GM23338 (cell line): ENCODE data around the gene CEACAM19. TPM values are rescaled to one million over a fixed set of nuclear protein-coding genes. Genes with fewer than 3 reads are reported as not detected.
A peak's percentile ranks its signal among the peaks of the same experiment; 100 is the strongest.
"Not testable (repeated sequence)": the region's sequence is repeated elsewhere in the genome, so short reads cannot be mapped to it uniquely, and the experiment has no call there.

ENCODE experiments used
- ATAC-seq: fragments of 200-7000 bp; cut with Tn5 transposase; 3 replicates; pipeline ENCODE4 v1.9.1; 2020
- DNase-seq: peaks from one replicate; pipeline ENCODE4 v3.0.0-alpha.2; 2015; ENCODE audit warnings: low spot score
- H2AFZ ChIP-seq: fragments of 200-600 bp; sonication (generic); 2 replicates; pipeline ENCODE4 v1.8.0; 2016; ENCODE audit warnings: antibody characterized with exemption, mild to moderate bottlenecking, moderate library complexity
- H3F3A ChIP-seq: fragments of 200-600 bp; sonication (generic); replicated peaks from 2 replicates; pipeline ENCODE4 v1.8.0; 2017; ENCODE audit warnings: antibody characterized with exemption, mixed run types, low read depth
- H3K27ac ChIP-seq: fragments of 200-600 bp; sonication (generic); 2 replicates; pipeline ENCODE4 v1.6.1; 2016; ENCODE audit warnings: low read depth
- H3K27me3 ChIP-seq: fragments of 200-600 bp; sonication (generic); 2 replicates; pipeline ENCODE4 v1.8.0; 2016; ENCODE audit warnings: mild to moderate bottlenecking, mixed run types, moderate library complexity; ENCODE audit not compliant: insufficient read depth
- H3K36me3 ChIP-seq: fragments of 200-600 bp; sonication (generic); 2 replicates; pipeline ENCODE4 v1.8.0; 2016; ENCODE audit warnings: mild to moderate bottlenecking; ENCODE audit not compliant: insufficient read depth
- H3K4me1 ChIP-seq: fragments of 200-600 bp; sonication (generic); 2 replicates; pipeline ENCODE4 v1.8.0; 2016; ENCODE audit warnings: mild to moderate bottlenecking, moderate library complexity; ENCODE audit not compliant: insufficient read depth
- H3K4me2 ChIP-seq: fragments of 200-600 bp; sonication (generic); 2 replicates; pipeline ENCODE4 v1.7.1; 2017; ENCODE audit warnings: mixed run types
- H3K4me3 ChIP-seq: fragments of 200-600 bp; sonication (generic); 2 replicates; pipeline ENCODE4 v1.6.1; 2016; ENCODE audit warnings: mixed run types
- H3K79me2 ChIP-seq: fragments of 200-600 bp; sonication (generic); replicated peaks from 2 replicates; pipeline ENCODE4 v1.8.0; 2017; ENCODE audit warnings: mild to moderate bottlenecking; ENCODE audit not compliant: insufficient read depth
- H3K9me2 ChIP-seq: fragments of 200-600 bp; sonication (generic); 2 replicates; pipeline ENCODE4 v1.8.0; 2017; ENCODE audit not compliant: insufficient read depth
- H4K20me1 ChIP-seq: fragments of 200-600 bp; sonication (generic); replicated peaks from 2 replicates; pipeline ENCODE4 v1.8.0; 2017; ENCODE audit warnings: mild to moderate bottlenecking; ENCODE audit not compliant: insufficient read depth
- H3K27ac Mint-ChIP-seq: 2 replicates; pipeline ENCODE4 v1.8.0; 2020; ENCODE audit warnings: inconsistent platforms, mild to moderate bottlenecking, moderate library complexity, mixed read lengths
- H3K27me3 Mint-ChIP-seq: 3 replicates; pipeline ENCODE4 v1.8.0; 2022; ENCODE audit warnings: low read depth, mild to moderate bottlenecking, moderate library complexity, mixed read lengths, inconsistent platforms; ENCODE audit not compliant: insufficient read depth, poor library complexity
- H3K36me3 Mint-ChIP-seq: 3 replicates; pipeline ENCODE4 v1.8.0; 2021; ENCODE audit warnings: low read depth, mild to moderate bottlenecking, inconsistent platforms, moderate library complexity, mixed read lengths
- H3K4me1 Mint-ChIP-seq: 3 replicates; pipeline ENCODE4 v1.8.0; 2020; ENCODE audit warnings: mild to moderate bottlenecking, inconsistent platforms, mixed read lengths
- H3K4me3 Mint-ChIP-seq: 3 replicates; pipeline ENCODE4 v1.8.0; 2021; ENCODE audit warnings: moderate library complexity, mild to moderate bottlenecking, inconsistent platforms, mixed read lengths
- H3K9me3 Mint-ChIP-seq: 3 replicates; pipeline ENCODE4 v1.8.0; 2020; ENCODE audit warnings: moderate library complexity, mild to moderate bottlenecking, inconsistent platforms, mixed read lengths
- CREB1 ChIP-seq: fragments of 250-450 bp; sonication (Bioruptor Pico); IDR thresholded peaks from 2 replicates; pipeline ENCODE4 v1.5.0; 2020; ENCODE audit warnings: low read depth, mild to moderate bottlenecking, moderate library complexity
- CTCF ChIP-seq, 2 experiments: fragments of 200-600 bp in 1 of 2; sonication (generic) in 1 of 2; conservative IDR thresholded peaks; 2 replicates each; pipeline versions ENCODE4 v1.5.1 to v1.6.1; 2016 to 2017; ENCODE audit warnings: antibody characterized with exemption in 2 of 2, low read depth in 2 of 2, mild to moderate bottlenecking in 2 of 2, moderate library complexity in 1 of 2
- ETS1 ChIP-seq: IDR thresholded peaks from 2 replicates; pipeline ENCODE4 v1.6.1; 2016; ENCODE audit warnings: antibody characterized with exemption
- EZH2 ChIP-seq: fragments of 200-600 bp; sonication (generic); IDR thresholded peaks from one replicate; pipeline ENCODE4 v1.8.0; 2017; ENCODE audit warnings: antibody characterized with exemption, mild to moderate bottlenecking, low read depth; ENCODE audit not compliant: unreplicated experiment
- polyA plus RNA-seq: library from polyadenylated mRNA; unstranded; fragments of >200 nt; fragmentation: Nextera tagmentation; extraction: Ambion mirVana; gene quantifications from 2 replicates; pipeline ENCODE4 v1.2.1, GENCODE V29; 2016
- total RNA-seq: library from RNA; depleted of rRNA; stranded (reverse); fragments of >200 nt; shearing (Covaris generic); gene quantifications from 2 replicates; pipeline ENCODE4 v1.2.3, GENCODE V29; 2014

Gene CEACAM19
- total and polyA plus RNA-seq, 2 experiments from 2014 or later: 0.38 to 0.76 TPM

- H3F3A ChIP-seq: no peaks in the 10 kb centered on the region
- H2AFZ ChIP-seq: no peak overlapping the region
- H3K27ac ChIP-seq: no peak overlapping the region
- ATAC-seq (no peak), DNase-seq (no peak)
- no peaks in the 10 kb centered on the region for H3K79me2 ChIP-seq
- no peaks in the 10 kb centered on the region for H3K36me3 ChIP-seq
- Mint-ChIP-seq H3K36me3 (no peaks in the 10 kb centered on the region), H3K4me3 (no peak overlapping the region), H3K27me3 (peaks cover 9% of the 10 kb centered on the region), H3K9me3 (no peaks in the 10 kb centered on the region), H3K4me1 (peaks cover 4% of the 10 kb centered on the region; the same call in 2 of the 3 replicates), H3K27ac (no peak overlapping the region)
- TF ChIP-seq CTCF (conservative IDR thresholded peaks at IDR 0.05; ENCODE audit: low read depth in 2 of 2): 0 out of 4 replicates have a peak, but pooled peaks of 1 of the 2 experiments have one; percentile 20
- TF ChIP-seq EZH2: no peak
- no peaks in the 10 kb centered on the region for H3K4me1 ChIP-seq
- H3K4me2 ChIP-seq: no peak overlapping the region
- H3K9me2 ChIP-seq: no peaks in the 10 kb centered on the region
- no peak overlapping the region for H3K4me3 ChIP-seq
- H3K27me3 ChIP-seq: no peaks in the 10 kb centered on the region
- H4K20me1 ChIP-seq: no peaks in the 10 kb centered on the region
These were observed 12.3 kb downstream of the CEACAM19 start for GRCh38 chr19:44683434-44684210.

- H3K4me2 ChIP-seq: not testable (repeated sequence)
These were observed 13.1 kb downstream of the CEACAM19 start for GRCh38 chr19:44684396-44684795.

GRCh38 chr19:44684892-44685863, 13.9 kb downstream of the CEACAM19 start:
- Histone ChIP-seq H3K4me2 (no peak overlapping the region), H2AFZ (0 out of 2 replicates have a peak overlapping the region, but pooled peaks have one; percentile 69)
- no peak overlapping the region for H3K4me3 Mint-ChIP-seq
- no peak for TF ChIP-seq ETS1
- TF ChIP-seq CREB1 (CRISPR knock-in tag): no peak

More at GRCh38 chr19:44684396-44684795, 13.1 kb downstream of the CEACAM19 start:
- not testable (repeated sequence) for H3F3A ChIP-seq, H3K4me1 ChIP-seq, H3K27me3 ChIP-seq, H3K4me1 Mint-ChIP-seq, H3K4me3 ChIP-seq, H3K36me3 Mint-ChIP-seq, H3K9me3 Mint-ChIP-seq, H3K9me2 ChIP-seq, H3K27ac Mint-ChIP-seq, H4K20me1 ChIP-seq, ATAC-seq, H3K27me3 Mint-ChIP-seq, DNase-seq, H2AFZ ChIP-seq, H3K27ac ChIP-seq, H3K4me3 Mint-ChIP-seq, H3K79me2 ChIP-seq, H3K36me3 ChIP-seq

More at GRCh38 chr19:44684892-44685863, 13.9 kb downstream of the CEACAM19 start:
- Mint-ChIP-seq H3K9me3 (no peaks in the 10 kb centered on the region; the same call in 2 of the 3 replicates), H3K4me1 (peaks cover 16% of the 10 kb centered on the region; the same call in 2 of the 3 replicates), H3K27ac (no peak overlapping the region), H3K27me3 (peaks cover 11% of the 10 kb centered on the region), H3K36me3 (no peaks in the 10 kb centered on the region)
- Histone ChIP-seq H3K27me3 (no peaks in the 10 kb centered on the region), H3K9me2 (no peaks in the 10 kb centered on the region), H3F3A (no peaks in the 10 kb centered on the region), H3K4me1 (0 out of 2 replicates have a peak, but pooled peaks cover 6% of the 10 kb centered on the region), H3K79me2 (no peaks in the 10 kb centered on the region), H4K20me1 (no peaks in the 10 kb centered on the region), H3K36me3 (no peaks in the 10 kb centered on the region), H3K27ac (no peak overlapping the region), H3K4me3 (no peak overlapping the region)
- ATAC-seq: no peak
- DNase-seq: peak; percentile 60
